ENCODE data around the gene TTLL6. TPM values are rescaled to one million over a fixed set of nuclear protein-coding genes. Genes with fewer than 3 reads are reported as not detected.
"Not testable (repeated sequence)": the region's sequence is repeated elsewhere in the genome, so short reads cannot be mapped to it uniquely, and the experiment has no call there.

The TTLL6 gene
- polyA plus RNA-seq, 3 donors = 0.14 to 0.64 (median 0.40) TPM

DNA sequence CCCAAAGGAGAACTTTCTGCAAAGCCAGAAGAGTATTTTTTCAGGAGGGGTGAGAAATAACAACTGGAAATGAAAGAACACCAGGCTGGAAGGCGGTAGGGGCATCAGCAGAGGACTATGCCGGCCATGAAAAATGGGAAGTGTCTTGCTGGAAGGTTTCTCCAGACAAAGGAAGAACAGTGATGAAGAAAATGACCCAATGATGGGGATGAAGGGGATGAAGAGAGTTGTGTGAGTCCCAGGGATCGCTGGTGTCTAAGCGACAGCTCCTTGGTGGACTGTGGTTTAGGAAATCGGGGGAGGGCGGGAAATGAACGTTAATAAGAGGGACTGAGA lies 623 bp downstream of the TTLL6 start:
- no peak for DNase-seq (ENCODE audit: low read depth in 3 of 3, low spot score in 2 of 3)

DNA sequence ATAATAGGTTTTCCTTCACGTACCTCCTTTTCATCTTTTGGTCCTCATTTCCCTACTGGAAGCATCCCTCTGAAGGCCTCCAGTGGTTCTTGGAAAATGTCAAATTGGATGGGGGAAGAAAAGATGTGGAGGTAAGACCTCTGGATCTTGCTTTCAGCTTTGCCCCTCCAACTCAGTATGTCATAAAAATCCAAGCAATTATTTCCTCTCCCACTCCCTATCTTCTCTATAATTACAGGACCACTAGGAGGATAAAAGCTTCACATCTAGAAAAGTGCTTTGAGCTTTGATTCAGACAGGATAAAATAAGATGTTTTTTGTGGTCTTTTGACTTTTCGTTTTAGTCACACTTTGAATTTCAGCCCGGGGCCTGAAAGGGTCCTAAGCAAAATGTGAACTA lies 1.7 kb downstream of the TTLL6 start:
- DNase-seq (ENCODE audit: low read depth in 3 of 3, low spot score in 2 of 3) = no peak

DNA sequence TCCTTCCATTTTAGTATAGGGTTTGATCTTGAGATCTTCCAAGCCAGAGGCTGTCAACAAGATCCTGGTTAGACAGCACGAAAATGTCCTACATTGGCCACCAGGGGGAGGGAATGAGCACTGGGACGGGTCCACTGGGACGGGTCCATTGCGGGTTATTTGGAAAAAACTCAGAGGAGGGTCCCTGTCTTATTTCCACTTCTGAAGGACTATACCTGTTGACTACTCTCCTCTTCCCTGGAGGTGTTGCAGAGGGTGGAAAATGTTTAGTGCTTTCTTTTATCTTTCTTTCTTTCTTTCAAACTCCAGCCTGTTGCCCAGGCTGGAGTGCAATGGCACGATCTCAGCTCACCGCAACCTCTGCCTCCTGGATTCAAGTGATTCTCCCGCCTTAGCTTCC lies 2.5 kb downstream of the TTLL6 start:
- DNase-seq (ENCODE audit: low read depth in 3 of 3, low spot score in 2 of 3) = no peak

DNA sequence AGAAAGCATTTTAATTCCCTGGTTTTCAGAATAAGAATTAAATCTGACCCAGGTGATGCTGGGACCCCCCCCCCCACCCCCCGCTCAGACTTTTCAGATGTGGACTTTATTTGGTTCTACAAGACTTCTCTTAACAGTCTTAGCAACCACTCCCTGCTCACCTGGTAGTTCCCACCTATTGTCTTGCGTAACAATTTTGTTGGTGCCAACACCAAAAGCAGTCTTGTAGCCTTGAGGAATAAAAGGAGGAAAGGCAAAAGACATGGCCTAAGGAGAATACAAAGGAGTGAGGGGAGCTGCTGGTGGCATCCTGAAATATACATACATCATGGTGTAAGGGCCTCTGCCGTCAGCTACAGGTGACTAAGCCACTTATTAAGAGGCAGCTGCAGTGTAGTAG lies 5.0 kb downstream of the TTLL6 start:
- no peak for DNase-seq (ENCODE audit: low read depth in 3 of 3, low spot score in 2 of 3)

DNA sequence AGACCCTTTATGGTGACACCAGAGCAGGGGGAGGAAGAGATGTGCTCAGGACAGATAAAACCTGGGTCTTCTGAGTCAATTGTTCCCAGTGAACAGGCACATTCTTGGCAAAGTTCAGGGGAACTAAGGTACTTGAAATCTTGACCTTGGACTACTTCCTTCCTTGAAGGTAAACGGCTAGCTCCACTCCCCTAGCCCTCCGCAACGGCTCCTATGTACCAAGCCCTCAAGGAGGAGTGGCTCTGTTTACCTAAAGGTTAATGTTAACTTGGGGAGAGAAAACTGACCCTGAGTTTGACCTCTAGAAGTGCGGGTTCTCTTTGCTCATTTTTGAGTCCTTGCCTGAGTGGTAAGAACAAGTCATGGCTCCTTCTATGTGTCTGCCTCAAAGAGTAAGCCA lies 7.8 kb downstream of the TTLL6 start:
- DNase-seq (ENCODE audit: low read depth in 3 of 3, low spot score in 2 of 3) = no peak

DNA sequence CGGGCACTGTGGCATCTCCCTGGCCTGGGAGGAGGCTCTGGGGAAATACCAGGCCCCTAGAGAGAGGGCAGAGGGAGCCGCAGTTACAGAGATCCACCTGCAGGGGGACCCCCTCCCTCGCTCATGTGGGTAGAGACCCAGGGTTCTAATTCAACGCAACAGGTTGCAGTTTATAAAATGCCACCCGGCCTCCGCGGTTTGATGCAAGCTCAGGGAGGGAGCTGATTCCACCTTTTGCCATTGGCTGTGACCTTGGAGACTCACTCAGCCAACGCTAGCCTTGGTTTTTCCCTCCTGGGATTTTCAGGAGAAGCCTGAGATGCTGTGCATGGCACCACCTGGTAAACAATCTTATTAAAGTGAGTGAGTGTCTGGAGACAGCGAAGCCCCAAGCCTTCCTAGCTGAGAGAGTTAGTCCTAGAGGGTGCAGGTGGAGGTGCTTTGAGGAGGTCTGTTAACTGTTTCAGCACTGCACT lies 12.1 kb downstream of the TTLL6 start:
- no peak for DNase-seq (ENCODE audit: low read depth in 3 of 3, low spot score in 2 of 3)

DNA sequence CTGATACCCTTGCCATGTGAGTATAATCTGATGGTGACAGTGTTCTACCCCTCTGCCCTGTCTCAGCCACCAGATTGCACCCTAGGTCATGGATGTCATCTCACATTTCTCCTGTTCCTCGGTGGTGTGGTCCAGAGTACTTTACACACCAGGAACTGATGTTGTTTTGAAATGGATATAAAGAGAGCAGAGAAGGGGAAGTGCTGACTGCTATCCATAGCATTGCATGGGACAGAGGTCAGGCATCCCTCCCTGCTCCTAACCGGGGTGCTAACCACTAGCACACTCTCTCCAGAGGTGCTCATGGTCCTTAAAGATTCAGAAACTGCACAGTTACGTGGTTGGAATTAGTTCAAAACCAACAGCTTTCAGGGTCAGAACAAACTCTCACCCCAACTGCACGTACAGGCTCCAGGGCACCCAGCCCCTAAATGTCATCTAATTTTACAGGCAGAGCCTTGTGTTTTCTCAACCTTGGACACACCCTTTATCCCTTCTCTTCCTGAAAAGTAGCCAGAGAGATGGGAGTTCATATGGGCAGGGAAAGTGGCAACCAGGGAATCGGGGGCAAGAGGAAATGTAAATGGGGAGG lies 16.3 kb downstream of the TTLL6 start:
- no peak for DNase-seq (ENCODE audit: low read depth in 3 of 3, low spot score in 2 of 3)

DNA sequence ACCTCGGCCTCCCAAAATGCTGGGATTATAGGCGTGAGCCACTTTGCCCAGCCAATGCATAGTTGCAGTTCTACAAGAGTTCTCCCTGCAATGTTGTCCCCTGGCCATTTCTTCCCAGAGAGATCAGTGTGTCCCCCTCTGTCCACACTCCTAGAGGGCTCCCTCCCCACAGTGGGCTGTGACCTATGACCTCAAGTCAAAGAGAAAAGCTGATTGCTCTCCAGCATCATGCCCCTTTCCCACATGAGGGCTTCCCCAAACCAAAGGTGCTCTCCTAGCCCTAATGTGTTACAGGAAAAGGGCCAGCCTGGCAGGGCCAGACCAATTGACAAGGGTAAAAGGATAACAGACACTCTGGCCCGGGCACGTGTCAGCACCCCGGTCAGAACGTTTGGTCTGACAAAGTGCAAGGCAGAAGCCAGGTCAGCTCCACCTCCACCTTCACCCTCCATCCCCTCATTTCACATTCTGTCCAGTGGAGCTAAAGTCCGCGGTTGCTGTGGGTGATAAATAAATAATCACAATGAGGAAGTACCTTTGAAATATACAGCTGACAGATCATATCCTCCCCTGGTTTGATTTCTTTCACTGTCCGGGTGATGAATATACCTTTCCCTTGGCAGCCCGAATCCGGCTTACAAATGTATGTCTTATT lies 17.8 kb downstream of the TTLL6 start:
- no peak for DNase-seq (ENCODE audit: low read depth in 3 of 3, low spot score in 2 of 3)

DNA sequence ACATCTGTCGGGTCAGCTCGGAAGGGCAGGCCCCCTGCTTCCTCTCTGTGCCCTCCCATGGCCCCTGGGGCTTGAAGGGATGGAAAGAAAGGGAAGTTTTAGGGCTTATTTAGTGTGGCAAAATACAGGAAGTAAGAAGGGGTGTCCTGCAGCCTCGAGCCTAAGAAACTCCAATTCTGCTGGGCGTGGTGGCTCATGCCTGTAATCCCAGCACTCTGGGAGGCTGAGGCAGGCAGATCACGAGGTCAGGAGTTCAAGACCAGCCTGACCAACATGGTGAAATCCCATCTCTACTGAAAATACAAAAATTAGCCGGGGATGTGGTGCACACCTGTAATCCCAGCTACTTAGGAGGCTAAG lies 20.9 kb downstream of the TTLL6 start:
- DNase-seq (ENCODE audit: low read depth in 3 of 3, low spot score in 2 of 3) = not testable (repeated sequence)

DNA sequence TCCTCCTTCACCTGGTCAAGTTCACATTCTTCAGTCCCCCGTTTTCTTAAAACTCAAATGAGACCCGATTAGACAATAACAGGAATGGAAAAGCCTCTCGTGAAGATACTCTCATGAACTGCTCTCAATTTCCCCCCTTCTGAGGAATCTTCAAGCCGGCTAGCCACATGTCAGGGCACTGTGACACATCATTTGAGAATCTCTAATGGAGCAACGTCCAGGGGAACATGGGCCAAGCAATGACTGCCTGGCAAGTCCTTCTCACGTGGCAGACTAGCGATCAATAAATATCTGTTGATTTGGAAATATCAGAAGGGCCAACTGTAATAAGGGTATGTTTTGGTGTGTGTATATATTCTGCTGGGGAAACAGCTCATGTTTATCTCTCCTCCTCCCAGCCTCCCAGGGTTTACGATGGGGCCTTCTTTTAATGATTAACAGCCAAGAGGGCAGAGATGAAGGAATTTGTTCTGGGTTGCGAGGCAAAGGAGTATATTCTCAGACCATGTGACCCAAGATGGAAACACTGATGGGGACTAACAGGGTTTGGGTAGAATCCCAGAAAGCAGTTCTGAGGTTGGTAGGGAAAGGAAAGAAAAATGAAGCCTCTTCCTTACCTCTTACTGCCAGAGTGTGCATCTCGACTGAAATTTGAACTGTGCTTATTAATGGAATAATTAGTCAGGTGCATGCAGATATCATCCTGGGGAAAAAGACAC lies 21.4 kb downstream of the TTLL6 start:
- no peak for DNase-seq (ENCODE audit: low read depth in 3 of 3, low spot score in 2 of 3)

DNA sequence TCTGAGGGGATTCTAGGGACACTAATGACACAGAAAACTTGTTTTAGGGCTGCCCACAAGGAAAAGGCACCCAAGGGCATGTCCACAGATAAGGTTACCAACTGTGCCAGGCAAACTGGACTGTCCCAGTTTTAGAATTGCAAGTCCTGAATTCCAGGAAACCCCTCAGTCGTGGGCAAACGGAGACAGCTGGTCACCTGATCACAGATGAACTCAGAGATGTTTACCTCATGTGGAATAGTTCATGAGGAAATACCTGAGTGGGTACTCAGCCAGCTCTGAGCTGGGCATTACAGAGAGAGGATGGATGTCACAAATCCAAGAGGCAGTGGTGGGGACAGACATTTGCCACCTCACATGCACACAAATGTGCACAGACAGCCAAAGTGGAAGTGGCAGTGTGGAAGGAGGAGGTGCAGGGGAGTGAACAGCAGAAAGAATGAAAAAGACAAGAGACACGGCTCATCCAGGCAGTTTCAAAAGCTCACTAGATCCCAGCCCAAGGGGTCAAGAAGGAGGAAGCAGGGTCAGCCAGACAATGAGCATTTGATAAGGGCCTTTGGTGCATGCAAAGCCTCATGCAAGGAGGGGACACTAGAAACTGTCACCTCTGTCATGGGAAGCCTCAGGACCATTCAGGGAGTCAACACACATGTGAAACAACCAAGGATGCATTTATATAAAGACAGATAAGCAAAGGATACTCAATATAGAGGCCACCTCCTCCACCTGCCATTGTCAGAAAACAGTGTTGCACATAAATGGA lies 24.8 kb downstream of the TTLL6 start:
- DNase-seq (ENCODE audit: low read depth in 3 of 3, low spot score in 2 of 3) = no peak

DNA sequence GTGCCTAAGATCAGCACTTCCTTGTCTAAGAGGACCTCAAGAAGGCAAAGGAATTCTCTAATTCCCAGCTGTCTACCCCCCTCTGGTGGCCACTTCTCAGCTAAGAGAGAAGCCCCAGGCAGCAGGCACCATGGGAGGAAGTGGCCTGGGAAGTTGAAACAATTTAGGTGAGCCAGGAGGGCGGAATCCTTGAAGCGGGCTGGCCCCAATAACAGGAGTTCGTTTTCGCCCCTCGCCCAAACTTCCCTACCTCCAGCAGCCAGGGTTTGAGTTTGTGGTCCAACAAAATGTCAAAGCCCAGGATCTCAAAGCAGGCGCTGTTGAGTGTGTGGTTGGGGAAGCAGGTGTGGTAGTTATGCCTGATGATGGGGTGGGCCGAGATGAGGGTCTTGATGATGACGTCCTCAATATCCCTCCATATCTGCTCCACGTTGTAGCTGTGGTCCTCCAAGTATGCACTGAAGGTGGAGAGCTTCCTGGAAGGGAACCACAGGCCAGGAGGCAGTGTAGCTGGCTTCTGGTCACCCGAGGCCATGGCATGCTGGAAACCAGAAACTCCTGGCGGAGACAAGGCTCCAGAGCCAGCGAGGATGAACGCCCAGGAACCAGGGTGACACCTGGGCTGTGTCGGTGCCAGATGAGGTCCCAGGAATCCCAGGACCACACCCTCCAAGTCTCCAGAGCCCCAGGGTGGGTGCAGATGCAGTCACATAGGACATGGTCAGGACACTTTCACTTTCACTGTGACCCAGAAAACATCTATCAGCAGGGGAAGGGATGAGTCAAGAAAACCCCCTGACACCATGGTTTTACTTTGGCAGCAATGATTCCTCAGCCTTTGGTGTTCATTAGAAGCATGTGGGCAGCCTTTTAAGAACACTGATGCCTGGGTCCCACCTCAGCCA lies 25.6 kb downstream of the TTLL6 start:
- DNase-seq (ENCODE audit: low read depth in 3 of 3, low spot score in 2 of 3) = peak in 1 of 3 donors; percentile 78

DNA sequence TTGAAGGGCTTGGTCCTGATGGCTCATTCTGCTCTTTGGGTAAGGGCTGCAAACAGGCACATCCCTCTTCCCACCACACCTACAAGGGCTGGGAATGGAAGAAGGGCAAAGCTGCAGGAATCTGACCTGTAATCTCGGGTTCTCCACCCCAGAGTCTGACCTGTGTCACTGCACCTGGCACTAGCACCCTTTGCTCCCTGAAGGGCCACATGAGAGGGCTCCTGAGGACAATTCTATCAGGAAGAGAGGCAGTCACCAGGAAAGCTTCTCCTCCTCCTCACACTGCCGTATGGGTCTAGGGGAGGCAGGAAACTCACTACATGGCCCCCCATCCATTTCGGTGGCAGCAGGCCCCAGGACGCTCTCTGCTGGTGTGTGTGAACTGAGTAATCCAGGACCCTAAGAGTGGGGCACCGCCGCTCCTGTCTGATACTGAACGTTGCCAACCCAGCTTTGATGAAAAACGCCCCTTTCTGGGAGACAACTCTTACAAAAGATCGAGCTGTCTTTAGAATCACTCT lies 26.4 kb downstream of the TTLL6 start:
- DNase-seq (ENCODE audit: low read depth in 3 of 3, low spot score in 2 of 3) = no peak

DNA sequence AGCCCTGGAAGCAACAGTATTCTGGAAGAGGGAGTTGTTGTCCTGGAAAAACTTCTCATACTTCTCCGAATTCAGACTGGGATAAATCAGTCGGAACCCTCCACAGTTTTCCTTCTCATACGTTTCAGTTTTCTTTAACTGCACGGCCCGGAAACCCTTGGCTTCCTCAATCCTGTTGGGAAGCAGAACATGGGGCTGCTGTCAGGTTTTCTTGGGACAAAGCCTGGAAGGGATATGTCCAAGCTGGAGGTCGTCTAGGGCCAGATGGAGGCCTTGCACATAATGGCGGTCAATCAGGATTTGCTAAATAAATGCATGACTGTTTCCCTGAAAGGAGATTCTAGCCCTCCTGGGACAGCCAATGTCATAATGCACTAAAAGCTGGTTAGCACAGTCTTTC lies 29.2 kb downstream of the TTLL6 start:
- DNase-seq (ENCODE audit: low read depth in 3 of 3, low spot score in 2 of 3) = no peak

DNA sequence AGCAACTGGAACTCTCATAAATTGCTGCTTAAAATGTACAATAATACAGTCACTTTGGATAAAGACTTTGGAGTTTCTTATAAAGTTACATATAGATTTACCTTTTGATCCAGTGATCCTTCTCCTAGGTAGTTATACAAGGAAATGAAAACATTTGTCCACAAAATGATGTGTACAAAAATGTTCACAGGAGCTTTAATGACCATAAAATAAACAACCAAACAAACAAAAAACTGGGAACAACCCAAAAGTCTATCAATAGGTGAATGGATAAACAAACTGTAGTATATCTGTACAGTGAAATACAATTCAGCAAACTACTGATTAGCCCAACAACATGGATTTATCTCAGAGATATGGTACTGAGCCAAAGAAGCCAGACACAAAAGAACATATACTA lies 37.6 kb downstream of the TTLL6 start:
- no peak for DNase-seq (ENCODE audit: low read depth in 3 of 3, low spot score in 2 of 3)

DNA sequence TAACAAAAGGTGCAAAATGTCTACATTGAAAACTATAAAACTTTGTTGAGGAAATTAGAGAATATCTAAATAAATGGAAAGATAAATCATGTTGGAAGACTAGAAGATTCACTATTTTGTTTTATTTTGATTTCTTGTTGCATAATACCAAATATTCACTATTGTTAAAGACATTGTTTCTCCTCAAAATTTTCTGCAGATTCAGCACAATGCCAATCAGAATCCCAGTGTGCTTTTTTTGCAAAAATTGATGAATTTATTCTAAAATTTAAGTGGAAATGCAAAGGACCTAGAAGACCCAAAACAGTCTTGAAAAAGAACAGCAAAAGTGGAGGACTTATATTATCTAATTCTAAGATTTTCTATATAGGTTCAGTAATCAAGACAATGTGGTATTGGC lies 40.4 kb downstream of the TTLL6 start:
- DNase-seq (ENCODE audit: low read depth in 3 of 3, low spot score in 2 of 3) = no peak

DNA sequence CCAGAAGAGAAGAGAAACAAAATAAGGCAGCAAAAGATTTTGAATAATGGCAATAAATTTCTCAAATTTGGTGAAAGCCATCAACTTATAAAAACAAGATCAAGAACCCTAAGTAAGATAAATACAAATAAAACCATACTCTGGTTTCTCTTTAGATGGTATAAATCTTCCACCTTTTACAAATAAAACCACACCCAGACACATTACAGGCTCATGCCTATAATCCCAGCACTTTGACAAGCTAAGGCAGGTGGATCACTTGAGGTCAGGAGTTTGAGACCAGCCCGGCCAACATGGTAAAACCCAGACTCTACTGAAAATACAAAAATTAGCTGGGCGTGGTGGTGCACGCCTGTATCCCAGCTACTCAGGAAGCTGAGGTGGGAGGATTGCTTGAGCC lies 43.8 kb downstream of the TTLL6 start:
- no peak for DNase-seq (ENCODE audit: low read depth in 3 of 3, low spot score in 2 of 3)

DNA sequence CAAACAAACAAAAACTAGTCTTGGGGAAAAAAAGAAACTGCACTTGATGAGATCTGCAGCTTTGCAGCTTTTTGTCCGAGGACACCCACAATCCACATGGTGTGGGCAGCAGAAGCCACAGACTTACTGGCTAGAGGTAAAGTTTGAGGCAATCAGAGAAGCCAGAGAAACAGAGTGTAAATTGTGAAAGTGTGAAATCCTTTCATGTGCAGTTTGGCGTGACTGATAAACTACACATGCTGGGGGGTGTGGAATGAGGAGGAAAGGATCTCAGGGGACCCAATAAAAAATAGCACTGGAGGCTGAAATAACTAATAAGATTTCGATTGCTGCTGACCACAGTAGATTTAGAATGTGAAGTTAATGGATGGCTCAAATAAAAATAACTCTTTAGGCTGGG lies 46.1 kb downstream of the TTLL6 start:
- DNase-seq (ENCODE audit: low read depth in 3 of 3, low spot score in 2 of 3) = no peak

DNA sequence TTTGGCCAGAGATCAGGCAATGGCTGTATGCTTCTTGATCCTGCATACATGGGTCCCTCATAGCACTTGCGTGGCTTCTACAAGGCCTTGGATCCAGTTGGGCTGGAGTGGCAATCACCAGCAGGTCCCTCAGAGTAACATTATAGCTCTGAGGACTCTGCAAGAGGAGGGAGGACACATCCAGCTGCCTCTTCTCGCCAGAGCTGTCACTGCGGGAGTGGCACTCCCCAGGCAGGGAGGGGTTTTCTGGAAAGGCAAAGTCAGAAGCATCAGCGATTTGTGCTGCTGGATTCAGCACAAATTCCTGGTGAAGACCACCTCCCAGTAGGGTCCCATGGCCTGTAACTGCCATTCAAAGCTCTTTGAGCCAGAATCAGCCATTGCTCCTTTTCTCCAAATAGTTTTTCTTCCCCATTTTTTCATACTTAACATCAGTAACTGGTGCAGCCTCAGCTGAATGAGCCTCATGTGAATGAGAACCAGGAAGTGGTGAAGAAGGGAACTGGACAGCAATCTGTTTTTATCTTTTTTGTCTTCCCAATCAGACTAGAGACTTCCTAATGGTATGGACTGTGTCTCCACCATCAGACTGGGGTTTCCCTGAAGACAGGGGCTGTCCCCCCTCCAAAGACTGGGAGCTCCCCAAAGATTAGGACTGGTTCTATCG lies 47.9 kb downstream of the TTLL6 start:
- DNase-seq (ENCODE audit: low read depth in 3 of 3, low spot score in 2 of 3) = no peak

DNA sequence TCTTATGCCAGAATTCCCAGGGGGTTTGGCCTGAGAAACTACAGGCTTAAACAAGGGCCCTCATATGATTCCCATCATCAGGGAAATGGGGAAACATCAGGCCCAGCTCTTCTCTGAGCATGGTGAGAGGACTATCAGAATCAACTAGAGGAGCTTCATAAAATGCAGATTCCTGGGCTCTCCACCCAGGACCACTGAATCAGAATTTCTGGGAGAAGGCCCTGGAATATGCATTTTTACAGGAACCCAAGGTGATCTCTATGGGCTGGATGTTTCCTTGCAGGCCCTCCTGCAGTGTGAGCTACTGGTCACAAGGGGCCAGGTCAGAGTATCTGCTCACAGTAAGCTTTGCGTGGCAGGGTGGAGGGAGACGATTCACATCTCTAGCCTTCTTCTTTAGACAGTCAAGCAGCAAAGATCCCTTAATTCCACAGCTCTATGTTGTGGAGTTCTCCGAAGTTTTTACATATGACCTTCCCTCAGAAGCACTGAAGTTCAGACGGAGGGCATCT lies 49.7 kb downstream of the TTLL6 start:
- no peak for DNase-seq (ENCODE audit: low read depth in 3 of 3, low spot score in 2 of 3)
